Gastroesophageal sphincter (tissue), 4 donors: Measurements from ENCODE around the gene HSD17B8. TPM values are rescaled to one million over a fixed set of nuclear protein-coding genes. Genes with fewer than 3 reads are reported as not detected.

Experiments
- ATAC-seq: fragments of 150-250 bp; one replicate; pipeline ENCODE4 v1.9.1; 2016; ENCODE audit warnings: mild to moderate bottlenecking, moderate library complexity
- H3K27ac ChIP-seq, 4 donors: fragments of 200-600 bp; sonication (generic) in 3 of 4; 1 replicate in 3 of 4; 2 replicates in 1 of 4; pipeline ENCODE4 v1.5.1; 2016 to 2019
- H3K27me3 ChIP-seq: fragments of 200-600 bp; sonication (generic); one replicate; pipeline ENCODE4 v1.5.1; 2019
- H3K36me3 ChIP-seq, 2 donors: fragments of 200-600 bp; sonication (generic); one replicate each; pipeline ENCODE4 v1.5.1; 2019; ENCODE audit warnings: control low read depth in 1 of 2
- H3K4me1 ChIP-seq, 3 donors: fragments of 200-600 bp; sonication (generic); 1 replicate in 2 of 3; 2 replicates in 1 of 3; pipeline ENCODE4 v1.5.1; 2016 to 2019; ENCODE audit warnings: control low read depth in 2 of 3
- H3K4me3 ChIP-seq, 2 donors: fragments of 200-600 bp; sonication (generic); one replicate each; pipeline ENCODE4 v1.5.1; 2019; ENCODE audit warnings: mild to moderate bottlenecking in 1 of 2, moderate library complexity in 1 of 2
- H3K9me3 ChIP-seq, 3 donors: fragments of 200-600 bp; sonication (generic); one replicate each; pipeline ENCODE4 v1.5.1; 2017 to 2019; ENCODE audit warnings: control low read depth in 2 of 3
- EP300 ChIP-seq: sonication (generic); formaldehyde crosslinking; IDR thresholded peaks from one replicate; pipeline ENCODE4 v1.6.1; 2017; ENCODE audit warnings: antibody characterized with exemption, mild to moderate bottlenecking
- POLR2A ChIP-seq, 2 donors: fragments of 450-650 bp; IDR thresholded peaks; one replicate each; pipeline ENCODE4 v1.6.1; 2017; ENCODE audit warnings: antibody characterized with exemption in 2 of 2, mild to moderate bottlenecking in 2 of 2, moderate library complexity in 1 of 2
- POLR2AphosphoS5 ChIP-seq: sonication (generic); formaldehyde crosslinking; IDR thresholded peaks from one replicate; pipeline ENCODE4 v1.6.1; 2017; ENCODE audit warnings: antibody characterized with exemption
- WGBS, 2 donors: methylation state at CpG; one replicate each; pipeline ENCODE4 v1.1.5; 2018; ENCODE audit warnings: low coverage in 1 of 2; 5-methylcytosine and 5-hydroxymethylcytosine counted together
- total RNA-seq, 4 donors: library from RNA; depleted of rRNA; stranded (reverse); fragments of >200 nt; gene quantifications; one replicate each; pipeline ENCODE4 v1.1.0, GENCODE V29; 2016
- TF ChIP-seq, protein P1 (sequence below), 4 experiments: fragments of 200-600 bp in 2 of 4; fragments of 450-650 bp in 2 of 4; sonication (generic) in 1 of 4; IDR thresholded peaks; one replicate each; pipeline ENCODE4 v1.5.1; 2017 to 2019; ENCODE audit warnings: antibody characterized with exemption in 4 of 4, mild to moderate bottlenecking in 2 of 4, moderate library complexity in 2 of 4

HSD17B8 gene
- total RNA-seq, 4 donors from 2014 or later = 2.2 to 16.1 (median 12.2) TPM

DNA sequence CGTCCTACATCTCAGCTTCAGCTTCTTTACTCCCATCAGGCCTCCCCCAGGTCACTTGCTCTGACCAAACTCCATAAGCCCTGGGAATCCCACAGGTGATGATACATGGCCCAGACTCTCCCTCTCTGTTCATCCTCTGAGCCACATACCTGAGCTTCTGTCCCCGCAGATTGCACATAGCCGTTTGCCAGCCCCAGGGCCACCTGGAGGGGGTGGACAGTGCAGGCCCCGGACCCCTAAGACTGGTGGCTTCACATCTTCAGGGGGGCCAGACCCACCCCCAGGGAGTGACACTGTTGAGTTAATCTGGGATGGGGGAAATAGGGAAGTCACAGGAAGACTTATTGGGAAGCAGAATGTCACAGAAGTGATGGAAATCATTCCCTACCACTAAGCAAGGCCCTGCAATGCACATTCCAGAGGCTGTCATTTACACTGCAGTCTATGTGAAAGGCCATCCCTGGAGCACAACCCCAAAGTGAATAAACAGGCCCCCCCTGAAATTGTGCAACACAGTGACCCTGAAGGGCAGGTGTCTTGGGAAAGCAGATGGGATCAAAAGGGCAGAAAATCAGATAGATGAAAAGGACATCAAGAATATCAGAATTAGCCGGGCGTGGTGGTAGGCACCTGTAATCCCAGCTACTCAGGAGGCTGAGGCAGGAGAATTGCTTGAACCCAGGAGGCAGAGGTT lies 6.1 kb upstream of the HSD17B8 start:
- WGBS, 2 donors = 47 to 79% methylated on average over 3 to 5 of the region's 6 CpGs
- TF ChIP-seq POLR2AphosphoS5 (no peak), EP300 (no peak), POLR2A (IDR thresholded peaks at IDR 0.05) (no peak)
- TF ChIP-seq, protein P1, sequence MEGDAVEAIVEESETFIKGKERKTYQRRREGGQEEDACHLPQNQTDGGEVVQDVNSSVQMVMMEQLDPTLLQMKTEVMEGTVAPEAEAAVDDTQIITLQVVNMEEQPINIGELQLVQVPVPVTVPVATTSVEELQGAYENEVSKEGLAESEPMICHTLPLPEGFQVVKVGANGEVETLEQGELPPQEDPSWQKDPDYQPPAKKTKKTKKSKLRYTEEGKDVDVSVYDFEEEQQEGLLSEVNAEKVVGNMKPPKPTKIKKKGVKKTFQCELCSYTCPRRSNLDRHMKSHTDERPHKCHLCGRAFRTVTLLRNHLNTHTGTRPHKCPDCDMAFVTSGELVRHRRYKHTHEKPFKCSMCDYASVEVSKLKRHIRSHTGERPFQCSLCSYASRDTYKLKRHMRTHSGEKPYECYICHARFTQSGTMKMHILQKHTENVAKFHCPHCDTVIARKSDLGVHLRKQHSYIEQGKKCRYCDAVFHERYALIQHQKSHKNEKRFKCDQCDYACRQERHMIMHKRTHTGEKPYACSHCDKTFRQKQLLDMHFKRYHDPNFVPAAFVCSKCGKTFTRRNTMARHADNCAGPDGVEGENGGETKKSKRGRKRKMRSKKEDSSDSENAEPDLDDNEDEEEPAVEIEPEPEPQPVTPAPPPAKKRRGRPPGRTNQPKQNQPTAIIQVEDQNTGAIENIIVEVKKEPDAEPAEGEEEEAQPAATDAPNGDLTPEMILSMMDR (IDR thresholded peaks at IDR 0.05) = no peak
- H3K36me3 ChIP-seq = peaks cover 0 to 56% of the 10 kb centered on the region in 2 donors
- no peaks in the 10 kb centered on the region for H3K27me3 ChIP-seq
- peaks cover 13 to 56% (median 20%) of the 10 kb centered on the region in 3 donors for H3K4me1 ChIP-seq
- no peaks in the 10 kb centered on the region for H3K9me3 ChIP-seq
- no peak overlapping the region for H3K4me3 ChIP-seq
- no peak for ATAC-seq
- H3K27ac ChIP-seq = peak overlapping the region in 1 of 4 donors; percentile 15

DNA sequence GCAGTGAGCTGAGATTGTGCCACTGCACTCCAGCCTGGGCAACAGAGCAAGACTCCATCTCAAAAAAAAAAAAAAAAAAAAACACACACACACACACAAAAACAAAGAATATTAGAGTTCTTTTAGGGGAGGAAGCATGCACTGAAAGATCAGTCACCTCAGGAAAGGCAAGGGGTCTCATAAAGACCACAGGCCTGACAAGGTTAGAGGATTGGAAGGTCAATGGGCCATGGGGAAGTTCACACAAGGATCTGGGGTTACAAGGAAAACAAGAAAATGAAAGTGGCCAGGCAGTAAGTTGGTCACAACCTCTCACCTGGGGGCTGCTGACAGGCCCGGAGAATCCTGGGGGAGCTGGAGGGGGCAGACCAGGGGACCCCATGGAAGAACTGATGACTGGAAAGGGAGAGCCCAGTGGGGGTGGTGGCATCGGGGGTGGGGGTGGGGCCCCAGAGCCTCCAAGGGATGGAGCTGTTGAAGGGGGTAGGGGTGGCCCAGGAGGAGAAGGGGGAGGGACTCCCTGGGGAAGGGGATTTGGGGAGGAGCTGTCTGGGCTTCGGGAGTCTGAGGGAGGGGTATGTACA lies 5.5 kb upstream of the HSD17B8 start:
- H3K4me1 ChIP-seq = peaks cover 13 to 58% (median 22%) of the 10 kb centered on the region in 3 donors
- peaks cover 0 to 61% of the 10 kb centered on the region in 2 donors for H3K36me3 ChIP-seq
- ATAC-seq = no peak
- TF ChIP-seq, protein P1 (IDR thresholded peaks at IDR 0.05) = no peak
- no peak for TF ChIP-seq POLR2A (IDR thresholded peaks at IDR 0.05)
- no peak for TF ChIP-seq POLR2AphosphoS5
- TF ChIP-seq EP300 = no peak
- WGBS, 2 donors = 10 to 27% methylated on average over 1 to 2 of the region's 3 CpGs
- no peaks in the 10 kb centered on the region for H3K27me3 ChIP-seq
- H3K9me3 ChIP-seq = no peaks in the 10 kb centered on the region
- peak overlapping the region; percentile 76 to 95 for H3K4me3 ChIP-seq
- H3K27ac ChIP-seq = peak overlapping the region in 3 of 4 donors; percentile 94 to 96 (median 94)

DNA sequence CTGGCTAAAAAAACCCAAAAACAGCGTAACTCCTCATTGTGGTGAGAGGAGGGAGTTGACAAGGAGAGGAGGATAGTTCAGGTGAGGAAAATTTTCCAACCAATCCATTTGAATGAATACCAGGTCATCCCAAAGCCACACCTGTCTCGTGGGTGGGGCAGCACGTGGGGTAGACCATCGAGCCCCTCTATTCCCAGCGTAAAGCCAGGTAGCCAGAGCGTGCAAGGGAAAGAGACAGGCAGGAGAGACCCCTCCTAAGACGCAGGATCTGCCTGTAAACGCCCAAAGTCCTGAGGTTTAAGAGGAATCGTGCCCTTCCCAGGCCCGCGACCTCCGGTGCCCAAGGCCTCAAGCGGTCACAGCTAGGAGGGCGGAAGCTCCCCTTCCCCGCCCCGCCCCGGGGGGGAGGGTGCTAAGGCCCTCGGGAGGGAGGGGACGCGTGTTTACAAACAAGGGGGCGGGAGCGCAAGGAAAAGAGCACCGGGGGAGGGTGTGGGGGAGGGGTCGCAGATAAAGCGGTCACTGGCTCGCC lies 4.7 kb upstream of the HSD17B8 start:
- ATAC-seq = peak; percentile 14
- Histone ChIP-seq H3K36me3 (peaks cover 0 to 53% of the 10 kb centered on the region in 2 donors), H3K4me1 (peaks cover 13 to 65% (median 25%) of the 10 kb centered on the region in 3 donors)

DNA sequence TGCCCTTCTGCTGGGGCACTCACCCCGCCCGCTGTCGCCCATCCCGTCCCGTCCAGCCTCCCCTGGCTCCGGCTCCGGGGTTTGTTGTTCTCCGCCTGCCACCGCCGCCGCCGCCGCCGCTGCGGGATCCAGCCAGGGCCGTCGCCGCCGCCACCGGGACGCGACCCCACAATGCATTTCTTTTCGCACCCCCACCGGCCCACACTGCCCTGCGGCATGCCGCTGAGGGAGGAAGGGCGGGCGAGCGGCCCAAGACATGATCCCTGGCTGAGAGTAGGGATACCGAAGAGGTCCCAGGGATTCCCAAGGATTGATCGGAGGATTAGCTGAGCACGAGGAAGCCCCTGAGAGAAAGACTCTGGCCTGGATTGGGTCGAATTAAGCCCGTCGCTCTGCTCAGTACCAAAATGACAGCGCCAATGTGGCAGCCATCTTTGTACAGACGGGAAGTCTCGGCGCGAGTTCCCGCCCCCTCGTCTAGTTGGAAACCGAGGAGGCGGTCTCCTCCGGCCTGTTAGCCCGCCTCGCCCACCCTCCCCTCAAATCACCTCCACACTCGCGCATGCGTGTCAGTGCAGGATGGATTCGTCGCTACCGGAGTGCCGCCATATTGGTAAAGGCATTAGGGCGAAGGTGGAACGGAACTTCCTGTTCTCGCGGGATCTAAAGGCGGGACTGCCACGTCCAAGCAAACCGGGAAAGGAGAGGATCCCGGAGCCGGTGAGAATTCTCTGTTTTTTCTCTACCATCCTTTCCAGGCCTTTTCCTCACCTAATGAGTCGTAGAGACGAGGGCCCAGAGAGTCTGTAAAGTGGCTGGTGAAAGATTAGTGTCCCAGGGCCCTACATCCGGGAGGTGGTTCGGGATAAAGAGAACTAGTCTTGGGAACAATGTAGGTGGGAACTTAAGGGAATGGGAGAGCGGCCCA lies 4.0 kb upstream of the HSD17B8 start, which contains the start of the genes RXRB and SLC39A7:
RXRB (minus strand) TSS at position 447 of the 928 bp plus-strand sequence; CDS start at position 258, 189 bp downstream.
SLC39A7 (plus strand) TSS at position 649 of the 928 bp plus-strand sequence. CDS start 379 bp downstream, outside the sequence.
- peak within 1 kb of the TSS; percentile 83 to 96 (median 94) for H3K27ac ChIP-seq
- H3K36me3 ChIP-seq = peaks cover 0 to 46% of the 10 kb centered on the region in 2 donors
- ATAC-seq = peak; percentile 91
- H3K27me3 ChIP-seq = no peaks in the 10 kb centered on the region
- H3K4me1 ChIP-seq = peaks cover 13 to 72% (median 30%) of the 10 kb centered on the region in 3 donors
- peak within 1 kb of the TSS; percentile 76 to 95 for H3K4me3 ChIP-seq
- TF ChIP-seq, protein P1 (IDR thresholded peaks at IDR 0.05) = no peak
- no peak for TF ChIP-seq EP300
- TF ChIP-seq POLR2A (IDR thresholded peaks at IDR 0.05) = peak; percentile 52 to 72
- peak; percentile 64 for TF ChIP-seq POLR2AphosphoS5
- WGBS, 2 donors = 0% methylated on average over 8 to 9 of the region's 68 CpGs
- no peaks in the 10 kb centered on the region for H3K9me3 ChIP-seq

More for the DNA sequence above, 4.7 kb upstream of the HSD17B8 start:
- 5 to 9% methylated on average over 2 to 6 of the region's 26 CpGs for WGBS, 2 donors
- H3K27ac ChIP-seq = peak overlapping the region; percentile 83 to 96 (median 94)
- H3K9me3 ChIP-seq = no peaks in the 10 kb centered on the region
- H3K27me3 ChIP-seq = no peaks in the 10 kb centered on the region
- H3K4me3 ChIP-seq = peak overlapping the region; percentile 76 to 95
- TF ChIP-seq POLR2A (IDR thresholded peaks at IDR 0.05) (no peak), EP300 (no peak), POLR2AphosphoS5 (no peak)
- TF ChIP-seq, protein P1 (IDR thresholded peaks at IDR 0.05) = no peak
